ENCODE results near the gene CNTNAP2.
"Not testable (repeated sequence)": the region's sequence is repeated elsewhere in the genome, so short reads cannot be mapped to it uniquely, and the experiment has no call there.

Gene CNTNAP2

GRCh38 chr7:147023440-147023839 is 906.8 kb downstream of the CNTNAP2 start:
- DNase-seq (ENCODE audit: low spot score), result no peak

GRCh38 chr7:147029953-147030352 is 913.4 kb downstream of the CNTNAP2 start:
- no peak for DNase-seq (ENCODE audit: low spot score)

- no peak for DNase-seq (ENCODE audit: low spot score)
Measured at GRCh38 chr7:147033641-147034040, 917.0 kb downstream of the CNTNAP2 start.

GRCh38 chr7:147041438-147041837 is 924.8 kb downstream of the CNTNAP2 start:
- no peak for DNase-seq (ENCODE audit: low spot score)

GRCh38 chr7:147044941-147045340 is 928.3 kb downstream of the CNTNAP2 start:
- DNase-seq (ENCODE audit: low spot score), result no peak

GRCh38 chr7:147047696-147048095 is 931.1 kb downstream of the CNTNAP2 start:
- DNase-seq (ENCODE audit: low spot score), result no peak

GRCh38 chr7:147048864-147049263 is 932.3 kb downstream of the CNTNAP2 start:
- DNase-seq (ENCODE audit: low spot score), result no peak

GRCh38 chr7:147052818-147053217 is 936.2 kb downstream of the CNTNAP2 start:
- DNase-seq (ENCODE audit: low spot score), result no peak

- DNase-seq (ENCODE audit: low spot score), result no peak
Measured at GRCh38 chr7:147053746-147054145, 937.1 kb downstream of the CNTNAP2 start.

GRCh38 chr7:147060070-147060469 is 943.5 kb downstream of the CNTNAP2 start:
- DNase-seq (ENCODE audit: low spot score), result no peak

- no peak for DNase-seq (ENCODE audit: low spot score)
Measured at GRCh38 chr7:147062897-147063296, 946.3 kb downstream of the CNTNAP2 start.

GRCh38 chr7:147068842-147069241 is 952.2 kb downstream of the CNTNAP2 start:
- DNase-seq (ENCODE audit: low spot score), result no peak

- DNase-seq (ENCODE audit: low spot score), result no peak
Measured at GRCh38 chr7:147069771-147070170, 953.2 kb downstream of the CNTNAP2 start.

- no peak for DNase-seq (ENCODE audit: low spot score)
Measured at GRCh38 chr7:147070886-147071285, 954.3 kb downstream of the CNTNAP2 start.

GRCh38 chr7:147071536-147071935 is 954.9 kb downstream of the CNTNAP2 start:
- DNase-seq (ENCODE audit: low spot score), result no peak

- DNase-seq (ENCODE audit: low spot score), result no peak
Measured at GRCh38 chr7:147078312-147078711, 961.7 kb downstream of the CNTNAP2 start.

- DNase-seq (ENCODE audit: low spot score), result no peak
Measured at GRCh38 chr7:147079083-147079482, 962.5 kb downstream of the CNTNAP2 start.

GRCh38 chr7:147079921-147080420 is 963.4 kb downstream of the CNTNAP2 start:
- DNase-seq (ENCODE audit: low spot score), result no peak

- no peak for DNase-seq (ENCODE audit: low spot score)
Measured at GRCh38 chr7:147081117-147081516, 964.5 kb downstream of the CNTNAP2 start.

- DNase-seq (ENCODE audit: low spot score), result no peak
Measured at GRCh38 chr7:147089051-147089461, 972.5 kb downstream of the CNTNAP2 start.

GRCh38 chr7:147089608-147090007 is 973.0 kb downstream of the CNTNAP2 start:
- DNase-seq (ENCODE audit: low spot score), result no peak

GRCh38 chr7:147096629-147097028 is 980.0 kb downstream of the CNTNAP2 start:
- no peak for DNase-seq (ENCODE audit: low spot score)

- no peak for DNase-seq (ENCODE audit: low spot score)
Measured at GRCh38 chr7:147103224-147103623, 986.6 kb downstream of the CNTNAP2 start.

- DNase-seq (ENCODE audit: low spot score), result no peak
Measured at GRCh38 chr7:147106746-147107145, 990.1 kb downstream of the CNTNAP2 start.

GRCh38 chr7:147114525-147114924 is 997.9 kb downstream of the CNTNAP2 start:
- DNase-seq (ENCODE audit: low spot score), result not testable (repeated sequence)

Data from AG08395 (cell line).